Measurements from ENCODE around the gene COL23A1.

COL23A1 gene

GRCh38 chr5:178606269-178606668, 16.1 kb upstream of the COL23A1 start:
- no peak for DNase-seq (ENCODE audit: low spot score)
- H3K27ac ChIP-seq = no peak overlapping the region
- no peak for TF ChIP-seq CTCF (IDR thresholded peaks at IDR 0.05)
- H3K4me3 ChIP-seq = no peak overlapping the region

GRCh38 chr5:178605788-178606187, 15.6 kb upstream of the COL23A1 start:
- no peak for TF ChIP-seq CTCF (IDR thresholded peaks at IDR 0.05)
- Histone ChIP-seq H3K27ac (no peak overlapping the region), H3K4me3 (no peak overlapping the region)
- no peak for DNase-seq (ENCODE audit: low spot score)

- no peak for TF ChIP-seq CTCF (IDR thresholded peaks at IDR 0.05)
- no peak for DNase-seq (ENCODE audit: low spot score)
- Histone ChIP-seq H3K27ac (peak overlapping the region in 1 of 2 donors; percentile 9), H3K4me3 (no peak overlapping the region)
Observed at GRCh38 chr5:178602752-178603151, 12.6 kb upstream of the COL23A1 start.

GRCh38 chr5:178595750-178596149, 5.6 kb upstream of the COL23A1 start:
- no peak for DNase-seq (ENCODE audit: low spot score)
- no peak overlapping the region for H3K27ac ChIP-seq
- no peak for TF ChIP-seq CTCF (IDR thresholded peaks at IDR 0.05)
- H3K4me3 ChIP-seq = no peak overlapping the region

GRCh38 chr5:178595150-178595549, 5.0 kb upstream of the COL23A1 start:
- DNase-seq (ENCODE audit: low spot score) = no peak
- H3K4me3 ChIP-seq = no peak overlapping the region
- TF ChIP-seq CTCF (IDR thresholded peaks at IDR 0.05) = no peak

GRCh38 chr5:178590924-178591423, 781 bp upstream of the COL23A1 start:
- peak overlapping the region; percentile 78 for H3K4me3 ChIP-seq
- no peak for DNase-seq (ENCODE audit: low spot score)
- peak overlapping the region; percentile 8 to 52 for H3K27ac ChIP-seq
- TF ChIP-seq CTCF (IDR thresholded peaks at IDR 0.05) = no peak

More at GRCh38 chr5:178595150-178595549, 5.0 kb upstream of the COL23A1 start:
- H3K27ac ChIP-seq = no peak overlapping the region
